Mesendoderm (in vitro differentiated cells): Measurements from ENCODE around the gene CD3G.
"Not testable (repeated sequence)": the region's sequence is repeated elsewhere in the genome, so short reads cannot be mapped to it uniquely, and the experiment has no call there.

Source experiments
- DNase-seq: peaks from one replicate; pipeline ENCODE4 v3.0.0; 2013
- H2AK5ac ChIP-seq: 2 replicates; pipeline ENCODE4 v1.6.1; 2013; ENCODE audit warnings: low read length, inconsistent platforms
- H2BK120ac ChIP-seq: 2 replicates; pipeline ENCODE4 v1.6.1; 2013; ENCODE audit warnings: low read depth, mild to moderate bottlenecking, low read length, moderate library complexity, mixed read lengths
- H2BK15ac ChIP-seq: replicated peaks from 2 replicates; pipeline ENCODE4 v1.6.1; 2013; ENCODE audit warnings: low read depth, mild to moderate bottlenecking, moderate library complexity
- H2BK5ac ChIP-seq: 2 replicates; pipeline ENCODE4 v1.6.1; 2013; ENCODE audit warnings: low read length, inconsistent platforms
- H3K18ac ChIP-seq: 2 replicates; pipeline ENCODE4 v1.6.1; 2013; ENCODE audit warnings: mild to moderate bottlenecking, low read length, mixed read lengths
- H3K23ac ChIP-seq: one replicate; pipeline ENCODE4 v1.6.1; 2013; ENCODE audit warnings: low read length
- H3K27ac ChIP-seq: 2 replicates; pipeline ENCODE4 v1.5.1; 2013; ENCODE audit warnings: low read depth, mild to moderate bottlenecking, inconsistent platforms, low read length, moderate library complexity
- H3K27me3 ChIP-seq: 2 replicates; pipeline ENCODE4 v1.6.1; 2013; ENCODE audit warnings: low read length, control low read depth, mild to moderate bottlenecking, inconsistent platforms; ENCODE audit not compliant: insufficient read depth, poor library complexity
- H3K36me3 ChIP-seq: 2 replicates; pipeline ENCODE4 v1.6.1; 2013; ENCODE audit warnings: low read length, inconsistent platforms; ENCODE audit not compliant: control insufficient read depth, insufficient read depth
- H3K4ac ChIP-seq: one replicate; pipeline ENCODE4 v1.6.1; 2013; ENCODE audit warnings: low read depth, mild to moderate bottlenecking, low read length, moderate library complexity
- H3K4me1 ChIP-seq: 2 replicates; pipeline ENCODE4 v1.6.1; 2013; ENCODE audit warnings: low read depth, low read length, inconsistent platforms; ENCODE audit not compliant: control insufficient read depth
- H3K4me2 ChIP-seq: 2 replicates; pipeline ENCODE4 v1.6.1; 2013; ENCODE audit warnings: low read length
- H3K4me3 ChIP-seq: 2 replicates; pipeline ENCODE4 v1.5.1; 2013; ENCODE audit warnings: mild to moderate bottlenecking, low read length
- H3K56ac ChIP-seq: one replicate; pipeline ENCODE4 v1.6.1; 2013; ENCODE audit warnings: low read length
- H3K79me1 ChIP-seq: 2 replicates; pipeline ENCODE4 v1.6.1; 2013; ENCODE audit warnings: low read length, inconsistent platforms
- H3K79me2 ChIP-seq: 2 replicates; pipeline ENCODE4 v1.6.1; 2013; ENCODE audit warnings: mild to moderate bottlenecking, low read length; ENCODE audit not compliant: control insufficient read depth, insufficient read depth
- H3K9ac ChIP-seq: 2 replicates; pipeline ENCODE4 v1.6.1; 2013; ENCODE audit warnings: low read length, inconsistent platforms
- H4K5ac ChIP-seq: one replicate; pipeline ENCODE4 v1.6.1; 2013; ENCODE audit warnings: low read length
- H4K8ac ChIP-seq: one replicate; pipeline ENCODE4 v1.6.1; 2013; ENCODE audit warnings: low read depth, mild to moderate bottlenecking, control low read depth, low read length, moderate library complexity
- WGBS: extraction: QIAGEN DNeasy Blood & Tissue Kit; methylation state at CpG from one replicate; pipeline ENCODE4 v1.1.7; 2013; ENCODE audit warnings: low lambda C conversion rate, missing lambda C conversion rate; ENCODE audit not compliant: insufficient coverage; ENCODE audit errors: extremely low coverage; 5-methylcytosine and 5-hydroxymethylcytosine counted together

CD3G gene

GRCh38 chr11:118304568-118305248, 39.4 kb upstream of the CD3G start, which contains the start of gene CD3E:
TSS of gene CD3E (plus strand) at chr11:118304730. CDS start at chr11:118304953, 223 bp downstream.
- H3K79me2 ChIP-seq: no peaks in the 10 kb centered on the region
- no peak within 1 kb of the TSS for H3K56ac ChIP-seq
- no peak within 1 kb of the TSS for H3K18ac ChIP-seq
- WGBS: no CpG with 5 or more reads among the region's 8 CpGs
- H3K27ac ChIP-seq: no peak within 1 kb of the TSS
- no peak for DNase-seq
- H3K4me1 ChIP-seq: no peaks in the 10 kb centered on the region
- no peak within 1 kb of the TSS for H4K8ac ChIP-seq
- H3K4ac ChIP-seq: no peak within 1 kb of the TSS
- no peak within 1 kb of the TSS for H3K4me2 ChIP-seq
- no peak within 1 kb of the TSS for H2BK120ac ChIP-seq
- no peak within 1 kb of the TSS for H3K23ac ChIP-seq
- H3K4me3 ChIP-seq: no peak within 1 kb of the TSS
- H4K5ac ChIP-seq: no peak within 1 kb of the TSS
- no peak within 1 kb of the TSS for H2AK5ac ChIP-seq
- no peaks in the 10 kb centered on the region for H3K36me3 ChIP-seq
- no peaks in the 10 kb centered on the region for H3K27me3 ChIP-seq
- no peaks in the 10 kb centered on the region for H3K79me1 ChIP-seq
- no peak within 1 kb of the TSS for H2BK5ac ChIP-seq
- H2BK15ac ChIP-seq: no peak within 1 kb of the TSS
- no peak within 1 kb of the TSS for H3K9ac ChIP-seq

GRCh38 chr11:118305726-118306125, 38.4 kb upstream of the CD3G start:
- no peak overlapping the region for H3K4me3 ChIP-seq
- H4K8ac ChIP-seq: no peak overlapping the region
- H2BK15ac ChIP-seq: no peak overlapping the region
- H3K79me2 ChIP-seq: no peaks in the 10 kb centered on the region
- H3K9ac ChIP-seq: no peak overlapping the region
- H3K56ac ChIP-seq: no peak overlapping the region
- no peak overlapping the region for H2AK5ac ChIP-seq
- H3K4ac ChIP-seq: no peak overlapping the region
- no peak overlapping the region for H2BK120ac ChIP-seq
- no peaks in the 10 kb centered on the region for H3K79me1 ChIP-seq
- no peaks in the 10 kb centered on the region for H3K27me3 ChIP-seq
- no CpG with 5 or more reads among the region's 8 CpGs for WGBS
- H4K5ac ChIP-seq: no peak overlapping the region
- H3K23ac ChIP-seq: no peak overlapping the region
- H3K18ac ChIP-seq: no peak overlapping the region
- no peak overlapping the region for H3K27ac ChIP-seq
- H3K4me1 ChIP-seq: no peaks in the 10 kb centered on the region
- no peak overlapping the region for H3K4me2 ChIP-seq
- H2BK5ac ChIP-seq: no peak overlapping the region
- no peaks in the 10 kb centered on the region for H3K36me3 ChIP-seq
- no peak for DNase-seq

GRCh38 chr11:118306556-118306955, 37.6 kb upstream of the CD3G start:
- Histone ChIP-seq H2BK5ac (no peak overlapping the region), H3K18ac (no peak overlapping the region), H3K36me3 (no peaks in the 10 kb centered on the region), H3K4ac (no peak overlapping the region), H3K27ac (no peak overlapping the region), H3K79me2 (no peaks in the 10 kb centered on the region), H2AK5ac (no peak overlapping the region), H2BK15ac (no peak overlapping the region), H4K8ac (no peak overlapping the region), H3K9ac (no peak overlapping the region), H3K56ac (no peak overlapping the region), H3K23ac (no peak overlapping the region), H3K27me3 (no peaks in the 10 kb centered on the region), H3K4me3 (no peak overlapping the region), H2BK120ac (no peak overlapping the region), H3K4me1 (no peaks in the 10 kb centered on the region), H4K5ac (no peak overlapping the region), H3K4me2 (no peak overlapping the region), H3K79me1 (no peaks in the 10 kb centered on the region)
- no CpG with 5 or more reads among the region's 2 CpGs for WGBS
- no peak for DNase-seq

GRCh38 chr11:118308995-118309528, 35.1 kb upstream of the CD3G start:
- not testable (repeated sequence) for H3K79me2 ChIP-seq, H3K18ac ChIP-seq, H3K23ac ChIP-seq, H4K5ac ChIP-seq, H3K79me1 ChIP-seq, H3K36me3 ChIP-seq, H3K4me1 ChIP-seq, H2BK5ac ChIP-seq, H3K27me3 ChIP-seq, H3K27ac ChIP-seq, H3K9ac ChIP-seq, H2BK120ac ChIP-seq, H3K4me3 ChIP-seq, H3K4ac ChIP-seq, DNase-seq, H3K4me2 ChIP-seq, H3K56ac ChIP-seq, H2BK15ac ChIP-seq, H2AK5ac ChIP-seq, H4K8ac ChIP-seq
- no CpG with 5 or more reads among the region's 5 CpGs for WGBS

- WGBS: no CpG with 5 or more reads among the region's 3 CpGs
Measured at GRCh38 chr11:118310271-118310670, 33.9 kb upstream of the CD3G start.

More at GRCh38 chr11:118310271-118310670, 33.9 kb upstream of the CD3G start:
- Histone ChIP-seq H2BK15ac (no peak overlapping the region), H3K79me2 (no peaks in the 10 kb centered on the region), H3K4me2 (no peak overlapping the region), H3K18ac (no peak overlapping the region), H2BK5ac (no peak overlapping the region), H3K23ac (no peak overlapping the region), H3K4ac (no peak overlapping the region), H3K36me3 (no peaks in the 10 kb centered on the region), H3K27ac (no peak overlapping the region), H3K27me3 (no peaks in the 10 kb centered on the region), H3K9ac (no peak overlapping the region), H3K4me1 (no peaks in the 10 kb centered on the region), H3K56ac (no peak overlapping the region), H2AK5ac (no peak overlapping the region), H4K8ac (no peak overlapping the region), H3K4me3 (no peak overlapping the region), H3K79me1 (no peaks in the 10 kb centered on the region), H2BK120ac (no peak overlapping the region), H4K5ac (no peak overlapping the region)
- no peak for DNase-seq
